ENCODE results near the gene CARNS1.
A peak's percentile ranks its signal among the peaks of the same experiment; 100 is the strongest.
"Not testable (repeated sequence)": the region's sequence is repeated elsewhere in the genome, so short reads cannot be mapped to it uniquely, and the experiment has no call there.

The CARNS1 gene

GRCh38 chr11:67423466-67423865 is 8.0 kb downstream of the CARNS1 start:
- POLR2A ChIA-PET, result no interaction called here
- CTCF ChIA-PET, result no interaction called here
- H3K4me3 ChIP-seq (ENCODE audit: low read depth, low read length), result no peak overlapping the region

GRCh38 chr11:67423891-67424613 is 8.6 kb downstream of the CARNS1 start:
- ChIA-PET POLR2A (no interaction called here), CTCF (no interaction called here)
- no peak for DNase-seq (ENCODE audit: low read depth, low spot score)
- TF ChIP-seq CTCF (IDR thresholded peaks at IDR 0.05; ENCODE audit: insufficient read depth, low read length, missing control alignments), result no peak
- no peak overlapping the region for H3K4me3 ChIP-seq (ENCODE audit: low read depth, low read length)

More at GRCh38 chr11:67423466-67423865, 8.0 kb downstream of the CARNS1 start:
- no peak for TF ChIP-seq CTCF (IDR thresholded peaks at IDR 0.05; ENCODE audit: insufficient read depth, low read length, missing control alignments)
- DNase-seq (ENCODE audit: low read depth, low spot score), result no peak

GRCh38 chr11:67427364-67427859 is 11.9 kb downstream of the CARNS1 start:
- ChIA-PET CTCF (interaction anchor here (0.9 to 3.7 kb wide), 2 partner anchors 26 to 41 kb away, joined by 3 to 15 read pairs; partner anchors contain the start of gene PPP1CA), POLR2A (interaction anchor here (1.3 kb wide), 1 partner anchor 26 kb away, joined by 3 read pairs; the partner anchor contains the start of gene PPP1CA)
- peak overlapping the region; percentile 97 for H3K4me3 ChIP-seq (ENCODE audit: low read depth, low read length)
- DNase-seq (ENCODE audit: low read depth, low spot score), result not testable (repeated sequence)

GRCh38 chr11:67428052-67429001 is 12.8 kb downstream of the CARNS1 start, which contains the start of gene RPS6KB2:
RPS6KB2 (plus strand) TSS chr11:67428494; CDS start chr11:67428546, 52 bp downstream.
- H3K4me3 ChIP-seq (ENCODE audit: low read depth, low read length), result peak within 1 kb of the TSS; percentile 97
- TF ChIP-seq CTCF (IDR thresholded peaks at IDR 0.05; ENCODE audit: insufficient read depth, low read length, missing control alignments), result no peak
- POLR2A ChIA-PET, result interaction anchor here (1.3 kb wide), 1 partner anchor 27 kb away, joined by 3 read pairs; the partner anchor contains the start of gene PPP1CA
- peak; percentile 80 for DNase-seq (ENCODE audit: low read depth, low spot score)
- CTCF ChIA-PET, result interaction anchor here (0.6 to 3.7 kb wide), 6 partner anchors 10 to 82 kb away, joined by 3 to 15 read pairs (median 4); partner anchors contain the start of gene PPP1CA

GRCh38 chr11:67429038-67429668 is 13.7 kb downstream of the CARNS1 start:
- ChIA-PET CTCF (interaction anchor here (0.6 to 3.7 kb wide), 5 partner anchors 10 to 83 kb away, joined by 3 to 15 read pairs (median 4); partner anchors contain the start of gene PPP1CA), POLR2A (no interaction called here)
- peak overlapping the region; percentile 97 for H3K4me3 ChIP-seq (ENCODE audit: low read depth, low read length)
- no peak for TF ChIP-seq CTCF (IDR thresholded peaks at IDR 0.05; ENCODE audit: insufficient read depth, low read length, missing control alignments)
- DNase-seq (ENCODE audit: low read depth, low spot score), result no peak

- ChIA-PET POLR2A (no interaction called here), CTCF (interaction anchor here (0.6 to 3.7 kb wide), 3 partner anchors 9 to 39 kb away, joined by 3 to 15 read pairs (median 9); partner anchors contain the start of gene PPP1CA)
- peak overlapping the region; percentile 97; the same call in 1 of the 2 replicates for H3K4me3 ChIP-seq (ENCODE audit: low read depth, low read length)
Observed at GRCh38 chr11:67429722-67430121, 14.2 kb downstream of the CARNS1 start.

More at GRCh38 chr11:67429722-67430121, 14.2 kb downstream of the CARNS1 start:
- no peak for DNase-seq (ENCODE audit: low read depth, low spot score)
- no peak for TF ChIP-seq CTCF (IDR thresholded peaks at IDR 0.05; ENCODE audit: insufficient read depth, low read length, missing control alignments)
